Cortex of kidney (tissue), 1 donor: ENCODE data around the gene SEM1.
"Not testable (repeated sequence)": the region's sequence is repeated elsewhere in the genome, so short reads cannot be mapped to it uniquely, and the experiment has no call there.

Experiments used
- DNase-seq: peaks from one replicate; lab custom pipeline; 2025; lab: John Stamatoyannopoulos, UW

Gene SEM1

GRCh38 chr7:96663457-96663856 is 46.2 kb downstream of the SEM1 start:
- DNase-seq: no peak

GRCh38 chr7:96662151-96662550 is 47.5 kb downstream of the SEM1 start:
- not testable (repeated sequence) for DNase-seq

DNA sequence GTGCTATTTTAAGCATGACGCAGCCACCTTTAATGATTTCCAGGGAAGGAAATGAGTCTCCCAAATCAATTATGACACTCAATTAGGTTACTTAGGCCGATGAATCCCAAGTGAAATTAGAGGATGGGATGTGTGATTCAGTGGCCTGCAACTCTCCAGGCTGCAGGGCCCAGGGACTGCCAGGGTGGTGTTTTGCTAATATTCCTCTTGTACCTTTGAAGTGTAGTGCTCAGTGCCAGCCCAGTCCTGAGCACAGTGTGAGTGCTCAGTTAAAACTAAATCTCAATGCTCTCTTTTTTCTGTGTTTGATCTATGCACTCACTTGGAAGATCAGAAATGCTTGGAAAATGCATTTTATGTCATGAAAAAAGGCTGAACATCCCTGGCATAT is 51.6 kb downstream of the SEM1 start:
- no peak for DNase-seq

- no peak for DNase-seq
These were observed 52.2 kb downstream of the SEM1 start for GRCh38 chr7:96657347-96658021.

DNA sequence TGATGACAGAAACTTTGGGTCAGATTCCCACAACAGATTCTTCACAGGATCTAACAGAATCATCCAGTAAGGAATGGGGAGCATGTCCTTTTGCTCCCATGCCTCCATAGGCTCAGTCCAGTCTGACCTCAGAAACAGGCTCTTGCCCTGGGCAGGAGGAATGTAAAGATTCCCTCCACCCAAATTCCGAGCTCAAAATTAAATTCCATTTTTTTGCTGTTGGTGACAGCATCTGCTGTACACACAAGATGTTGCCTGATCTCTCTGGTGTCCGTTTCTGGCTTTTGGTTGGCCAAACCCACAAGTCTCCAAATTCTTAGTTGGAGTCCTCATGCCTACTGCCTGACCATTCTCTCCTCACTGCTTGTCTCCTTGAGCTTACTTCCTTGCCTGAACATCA is 53.7 kb downstream of the SEM1 start:
- no peak for DNase-seq

DNA sequence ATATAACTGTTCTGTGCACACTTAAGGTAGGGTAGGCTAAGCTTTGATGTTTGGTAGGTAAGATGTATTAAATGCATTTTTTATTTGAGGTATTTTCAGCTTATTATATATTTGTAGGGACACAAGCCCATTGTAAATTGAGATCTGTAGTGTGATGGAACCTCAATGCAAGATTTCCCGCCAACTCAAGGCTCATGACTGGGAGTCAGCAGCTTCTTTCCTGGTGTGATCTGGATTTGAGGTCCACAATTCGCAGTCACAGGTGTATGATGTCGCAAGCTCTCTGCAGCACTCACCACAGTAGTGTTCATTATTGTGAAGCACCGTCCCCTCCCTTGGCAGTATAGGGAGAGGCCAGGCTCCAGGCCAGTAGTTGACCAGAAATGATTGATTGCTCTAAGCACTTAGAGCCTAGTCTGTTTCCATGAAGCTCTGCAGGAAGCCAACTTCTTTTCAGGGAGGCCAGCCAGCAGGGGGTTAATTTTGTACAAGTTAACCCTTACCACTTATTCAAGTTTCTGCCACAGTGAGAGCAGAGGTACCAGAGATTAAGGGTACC is 54.9 kb downstream of the SEM1 start:
- DNase-seq: no peak

- DNase-seq: no peak
These were observed 59.7 kb downstream of the SEM1 start for GRCh38 chr7:96649981-96650380.

DNA sequence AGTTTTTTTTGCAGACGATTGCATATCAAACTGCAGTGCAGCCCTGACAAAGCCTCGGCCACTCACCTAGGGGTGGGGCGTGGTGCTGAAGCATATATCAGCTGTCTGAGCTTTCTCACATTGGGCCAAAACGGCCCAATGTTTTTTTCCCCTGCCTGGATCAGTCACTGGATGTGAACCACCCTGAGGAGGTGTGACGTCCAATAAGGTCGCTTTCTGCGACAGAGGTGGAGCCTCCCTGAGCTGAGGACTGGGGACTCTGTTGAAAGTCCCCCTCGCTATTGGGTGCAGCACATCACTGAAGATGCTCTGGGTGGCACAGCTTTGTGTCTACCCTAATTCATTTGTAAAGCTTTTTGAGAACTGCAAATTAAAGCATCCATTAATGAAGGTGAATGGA is 60.9 kb downstream of the SEM1 start:
- no peak for DNase-seq

- DNase-seq: no peak
These were observed 61.9 kb downstream of the SEM1 start for GRCh38 chr7:96647733-96648132.

DNA sequence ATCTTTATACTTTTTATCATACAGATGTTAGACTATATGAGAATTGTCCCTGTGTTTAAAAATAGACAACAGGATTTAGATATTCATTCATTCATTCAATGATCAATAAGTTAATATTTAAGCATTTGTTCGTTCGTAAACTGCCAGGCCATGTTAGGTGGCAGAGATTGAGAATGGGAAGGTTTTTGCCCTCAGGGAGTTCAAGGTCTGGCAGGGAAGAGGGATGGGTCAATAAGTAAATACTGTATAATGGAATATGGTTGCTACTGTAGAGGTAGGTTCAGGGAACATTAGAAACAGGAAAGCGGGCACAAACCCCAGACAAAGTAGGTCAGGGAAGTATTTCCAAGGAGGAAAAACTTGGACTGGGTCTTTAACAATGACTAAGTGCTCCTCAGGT is 64.6 kb downstream of the SEM1 start:
- DNase-seq: no peak

- not testable (repeated sequence) for DNase-seq
These were observed 66.2 kb downstream of the SEM1 start for GRCh38 chr7:96643436-96643835.

DNA sequence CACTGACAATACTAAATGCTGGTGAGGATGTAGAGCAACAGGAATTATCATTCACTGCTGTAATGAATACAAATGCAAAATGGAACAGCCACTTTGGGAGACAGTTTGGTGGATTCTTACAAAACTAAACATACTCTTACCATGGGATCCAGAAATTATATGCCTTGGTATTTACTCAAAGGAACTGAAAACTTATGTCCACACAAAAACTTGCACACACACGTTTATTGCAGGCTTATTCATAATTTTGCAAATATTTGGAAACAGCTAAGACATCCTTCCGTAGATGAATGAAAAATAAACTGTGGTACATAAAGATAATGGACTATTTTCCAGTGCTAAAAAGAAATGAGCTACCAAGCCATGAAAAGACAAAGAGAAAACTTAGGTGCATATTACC is 69.6 kb downstream of the SEM1 start:
- no peak for DNase-seq
